Lower leg skin (tissue), 4 donors: Measurements from ENCODE around the gene ATPAF1. TPM values are rescaled to one million over a fixed set of nuclear protein-coding genes. Genes with fewer than 3 reads are reported as not detected.

ENCODE experiments used
- DNase-seq, 2 donors: peaks; one replicate each; pipeline ENCODE4 v3.0.0-alpha.2; 2019; ENCODE audit warnings: low spot score in 2 of 2
- H3K4me3 ChIP-seq: fragments of 200-600 bp; sonication (generic); 2 replicates; pipeline ENCODE4 v1.5.1; 2017; ENCODE audit warnings: mild to moderate bottlenecking, low read depth; ENCODE audit not compliant: poor library complexity, severe bottlenecking
- CTCF ChIP-seq, 3 donors: fragments of 450-650 bp; IDR thresholded peaks; one replicate each; pipeline ENCODE4 v1.5.1; 2016; ENCODE audit warnings: antibody characterized with exemption in 3 of 3, mild to moderate bottlenecking in 3 of 3, moderate library complexity in 2 of 3
- POLR2A ChIP-seq, 2 donors: fragments of 450-650 bp; IDR thresholded peaks; one replicate each; pipeline ENCODE4 v1.6.1; 2016 to 2017; ENCODE audit warnings: antibody characterized with exemption in 2 of 2, mild to moderate bottlenecking in 1 of 2, moderate library complexity in 1 of 2
- WGBS, 2 donors: methylation state at CpG; one replicate each; pipeline ENCODE4 v1.1.5; 2018; 5-methylcytosine and 5-hydroxymethylcytosine counted together
- intact Hi-C: fragments of 100-400 bp; cut with DNase I; formaldehyde crosslinking; loops from one replicate; pipeline ENCODE4 v1.15.0; 2023; ENCODE audit warnings: low total_unique reads
- total RNA-seq, 4 donors: library from RNA; depleted of rRNA; stranded (reverse); fragments of >200 nt; gene quantifications; one replicate each; pipeline ENCODE4 v1.1.0, GENCODE V29; 2016

Gene ATPAF1
- total RNA-seq, 4 donors from 2014 or later: 20.4 to 33.7 (median 29.9) TPM

GRCh38 chr1:46637444-46638083, 30.6 kb downstream of the ATPAF1 start:
- intact Hi-C loops: no loop called here
- no peak for DNase-seq
- WGBS, 2 donors: 33 to 37% methylated on average over 2 of the region's 2 CpGs
- TF ChIP-seq POLR2A (IDR thresholded peaks at IDR 0.05): no peak
- TF ChIP-seq CTCF (IDR thresholded peaks at IDR 0.05): no peak
- H3K4me3 ChIP-seq: no peak overlapping the region

- intact Hi-C loops: no loop called here
- DNase-seq: no peak
- no peak overlapping the region for H3K4me3 ChIP-seq
- WGBS, 2 donors: 95 to 97% methylated on average over 2 of the region's 2 CpGs
- TF ChIP-seq CTCF (IDR thresholded peaks at IDR 0.05) (no peak), POLR2A (IDR thresholded peaks at IDR 0.05) (no peak)
These were observed 33.0 kb downstream of the ATPAF1 start for GRCh38 chr1:46635205-46635604.

GRCh38 chr1:46630719-46631118, 37.4 kb downstream of the ATPAF1 start:
- H3K4me3 ChIP-seq: no peak overlapping the region
- TF ChIP-seq CTCF (IDR thresholded peaks at IDR 0.05): no peak
- no peak for TF ChIP-seq POLR2A (IDR thresholded peaks at IDR 0.05)
- intact Hi-C loops: no loop called here
- WGBS, 2 donors: 83 to 91% methylated on average over 2 of the region's 2 CpGs
- DNase-seq: no peak

- intact Hi-C loops: loop anchor here (10.0 kb wide), 1 partner anchor 101 kb away; no protein-coding TSS in a partner anchor
- TF ChIP-seq CTCF (IDR thresholded peaks at IDR 0.05): no peak
- no peak overlapping the region for H3K4me3 ChIP-seq
- DNase-seq: no peak
- 81 to 82% methylated on average over 4 of the region's 4 CpGs for WGBS, 2 donors
These were observed 44.2 kb downstream of the ATPAF1 start for GRCh38 chr1:46623743-46624644.

- DNase-seq: no peak
- intact Hi-C loops: loop anchor here (10.0 kb wide), 1 partner anchor 102 kb away; no protein-coding TSS in a partner anchor
- TF ChIP-seq POLR2A (IDR thresholded peaks at IDR 0.05): no peak
- TF ChIP-seq CTCF (IDR thresholded peaks at IDR 0.05): no peak
- no peak overlapping the region for H3K4me3 ChIP-seq
- 26 to 44% methylated on average over 3 of the region's 3 CpGs for WGBS, 2 donors
These were observed 45.8 kb downstream of the ATPAF1 start for GRCh38 chr1:46622344-46622743.
